HG03558 (cell line): ENCODE measurements around the gene PKP2.
"Not testable (repeated sequence)": the region's sequence is repeated elsewhere in the genome, so short reads cannot be mapped to it uniquely, and the experiment has no call there.

Source experiments
- ATAC-seq: cut with Tn5 transposase; IDR thresholded peaks from one replicate; pipeline ENCODE4 v1.9.1; 2021; ENCODE audit warnings: moderate number of reproducible peaks; ENCODE audit not compliant: unreplicated experiment; ENCODE audit errors: extremely low read depth

PKP2 gene

GRCh38 chr12:32872416-32872815 lies 24.2 kb downstream of the PKP2 start:
- ATAC-seq: not testable (repeated sequence)

GRCh38 chr12:32870716-32871115 lies 25.9 kb downstream of the PKP2 start:
- no peak for ATAC-seq

DNA sequence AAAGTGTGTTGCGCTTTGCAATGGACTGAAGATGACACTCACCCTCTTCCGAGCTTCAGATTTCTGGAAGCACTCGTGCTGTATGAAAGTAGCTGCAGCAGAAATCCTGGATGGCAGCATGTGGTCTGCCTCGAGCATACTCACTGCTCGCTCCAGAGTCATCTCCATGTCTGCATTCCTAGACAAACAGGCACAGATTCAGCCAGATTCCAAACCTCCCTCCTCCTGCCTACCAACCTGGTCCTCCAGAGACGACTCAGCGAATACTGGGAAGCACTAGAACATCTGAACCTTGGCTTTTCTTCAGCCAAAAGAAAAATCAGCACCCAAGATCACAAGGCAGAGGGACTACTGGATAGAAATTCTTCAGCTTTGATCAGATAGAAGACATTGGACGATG lies 27.7 kb downstream of the PKP2 start:
- no peak for ATAC-seq

GRCh38 chr12:32864731-32865130 lies 31.8 kb downstream of the PKP2 start:
- no peak for ATAC-seq

DNA sequence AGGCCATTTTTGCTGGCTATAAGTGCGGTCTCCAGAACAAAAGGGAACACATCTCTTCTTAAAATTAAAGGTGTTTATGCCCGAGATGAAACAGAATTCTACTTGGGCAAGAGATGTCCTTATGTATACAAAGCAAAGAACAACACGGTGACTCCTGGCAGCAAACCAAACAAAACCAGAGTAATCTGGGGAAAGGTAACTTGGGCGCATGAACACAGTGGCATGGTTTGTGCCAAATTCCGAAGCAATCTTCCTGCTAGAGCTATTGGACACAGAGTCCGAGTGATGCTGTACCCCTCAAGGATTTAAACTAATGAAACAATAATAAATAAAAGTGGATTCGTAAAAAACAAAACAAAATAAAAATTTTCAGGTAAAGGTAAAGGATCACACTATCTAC lies 33.4 kb downstream of the PKP2 start:
- no peak for ATAC-seq

- not testable (repeated sequence) for ATAC-seq
Observed at GRCh38 chr12:32861658-32862057, 34.9 kb downstream of the PKP2 start.

GRCh38 chr12:32860192-32860591 lies 36.4 kb downstream of the PKP2 start:
- no peak for ATAC-seq

GRCh38 chr12:32859389-32859788 lies 37.2 kb downstream of the PKP2 start:
- ATAC-seq: no peak

GRCh38 chr12:32854716-32855115 lies 41.9 kb downstream of the PKP2 start:
- no peak for ATAC-seq

- no peak for ATAC-seq
Observed at GRCh38 chr12:32854097-32854496, 42.5 kb downstream of the PKP2 start.

- no peak for ATAC-seq
Observed at GRCh38 chr12:32847287-32847686, 49.3 kb downstream of the PKP2 start.

DNA sequence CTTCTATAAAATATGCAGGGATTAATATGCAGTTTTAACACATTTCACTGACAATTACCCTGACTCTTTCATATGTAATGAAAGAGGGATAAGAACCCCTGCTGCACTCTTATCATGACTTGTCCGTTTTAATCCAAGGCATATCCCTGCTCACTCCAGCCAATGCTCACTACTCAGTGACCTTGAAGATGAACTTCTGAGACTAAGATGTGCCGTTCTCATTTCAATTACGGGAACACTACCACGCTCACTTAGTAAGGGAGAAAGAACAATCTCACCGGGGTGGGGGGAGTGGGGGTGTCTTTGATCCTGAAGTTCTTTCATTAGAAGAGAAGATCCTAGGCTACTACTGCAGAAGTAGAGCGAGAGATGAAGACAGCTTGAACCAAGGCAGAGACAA lies 50.5 kb downstream of the PKP2 start:
- no peak for ATAC-seq

- ATAC-seq: no peak
Observed at GRCh38 chr12:32843528-32844095, 53.0 kb downstream of the PKP2 start.

DNA sequence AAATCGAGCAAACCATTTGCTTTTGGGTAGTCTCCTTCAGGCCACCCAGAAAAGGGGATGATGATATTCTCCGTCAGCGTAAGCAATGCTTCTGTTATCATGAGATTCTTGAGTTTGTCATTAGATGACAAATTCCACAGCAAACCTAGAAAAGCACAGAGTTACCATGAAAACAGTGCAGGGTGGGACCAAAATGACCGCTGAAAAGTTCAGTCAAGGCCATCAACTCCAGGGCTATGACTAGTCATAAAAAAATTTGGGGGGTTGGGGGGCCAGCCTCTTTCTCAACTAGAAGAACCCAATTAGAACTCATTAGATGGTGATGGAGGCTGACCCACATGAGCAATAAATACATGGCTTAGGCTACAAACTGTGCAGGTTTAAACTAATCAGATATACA lies 55.5 kb downstream of the PKP2 start:
- ATAC-seq: no peak

GRCh38 chr12:32839828-32840227 lies 56.7 kb downstream of the PKP2 start:
- no peak for ATAC-seq

DNA sequence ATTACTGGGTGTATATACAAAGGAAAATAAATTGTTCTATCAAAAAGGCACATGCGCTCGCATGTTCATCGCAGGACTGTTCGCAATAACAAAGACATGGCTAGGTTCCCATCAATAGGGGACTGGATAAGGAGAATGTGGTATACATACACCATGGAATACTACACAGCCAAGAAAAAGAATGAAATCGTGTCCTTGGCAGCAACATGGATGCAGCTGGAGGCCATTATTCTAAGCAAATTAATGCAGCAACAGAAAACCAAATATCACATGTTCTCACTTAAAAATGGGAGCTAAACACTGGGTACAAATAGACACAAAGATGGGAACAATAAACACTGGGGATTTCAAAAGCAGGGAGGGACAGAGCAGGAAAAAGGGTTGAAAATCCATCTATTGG lies 58.6 kb downstream of the PKP2 start:
- ATAC-seq: no peak

GRCh38 chr12:32836710-32837109 lies 59.9 kb downstream of the PKP2 start:
- ATAC-seq: no peak

GRCh38 chr12:32834122-32834521 lies 62.5 kb downstream of the PKP2 start:
- no peak for ATAC-seq

DNA sequence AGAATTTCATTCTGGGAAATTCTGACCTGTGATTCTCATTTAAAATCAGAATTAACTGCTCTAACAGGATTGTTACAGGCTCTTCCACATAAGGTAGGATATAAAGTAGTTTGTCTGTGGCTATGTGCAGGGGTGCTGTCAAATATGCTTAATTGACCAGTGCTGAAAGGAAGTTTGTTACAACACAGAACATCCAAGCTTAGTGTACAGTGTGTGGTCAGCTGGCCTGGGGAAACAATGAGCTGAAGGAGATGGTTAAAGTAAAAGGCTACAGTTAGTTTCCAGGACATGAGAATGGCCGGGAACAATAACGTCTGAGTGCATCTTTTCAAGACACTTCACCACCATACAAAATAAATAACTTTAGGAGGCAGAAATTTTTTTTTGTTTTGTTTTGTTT lies 68.0 kb downstream of the PKP2 start:
- ATAC-seq: no peak

DNA sequence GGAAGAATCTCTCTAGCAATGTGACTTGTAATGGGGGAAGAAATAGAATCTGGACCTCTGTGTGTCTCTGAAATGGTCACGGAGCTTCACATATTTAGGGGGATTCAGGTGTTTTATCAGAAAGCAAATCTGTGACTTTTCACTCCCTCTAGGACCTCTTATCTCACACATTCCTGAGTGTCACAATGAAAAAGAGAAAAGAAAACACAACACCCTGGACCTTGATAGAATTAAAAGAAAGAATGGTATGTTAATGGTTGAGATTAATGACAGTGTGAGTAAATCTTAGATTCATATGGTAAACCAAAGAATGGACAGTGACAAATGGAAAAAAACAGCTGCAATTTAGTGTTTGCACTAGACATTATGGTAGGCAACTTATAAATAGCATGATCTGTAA lies 68.5 kb downstream of the PKP2 start:
- ATAC-seq: no peak

DNA sequence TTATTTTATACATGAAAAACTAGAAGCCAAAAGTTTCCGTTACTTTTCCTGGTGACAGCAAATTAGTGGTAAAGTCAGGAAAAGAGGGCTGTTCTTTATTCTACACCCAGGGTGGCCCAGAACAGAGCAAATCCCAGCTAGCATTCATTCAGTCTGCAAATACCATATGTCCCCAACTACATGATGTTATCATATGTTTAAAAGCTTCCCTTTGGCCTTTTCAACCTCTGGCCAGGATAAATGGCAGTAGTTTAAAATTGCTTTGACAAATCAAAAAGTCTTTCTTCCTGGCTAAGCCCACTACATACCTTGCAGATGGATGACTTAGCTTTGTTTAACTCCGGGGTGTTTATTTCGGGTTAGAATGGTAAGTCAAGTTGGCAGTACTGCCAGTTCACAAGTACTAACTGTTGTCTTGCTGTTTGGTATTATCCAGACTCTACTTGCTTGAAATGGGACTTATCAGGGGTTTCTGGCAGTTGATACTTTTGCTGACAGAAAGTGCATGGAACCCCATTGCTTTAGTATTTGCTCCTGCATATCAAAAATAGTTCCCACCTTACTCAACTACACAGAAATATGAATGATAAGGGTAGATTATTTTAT lies 69.7 kb downstream of the PKP2 start:
- no peak for ATAC-seq

GRCh38 chr12:32824596-32824995 lies 72.0 kb downstream of the PKP2 start:
- ATAC-seq: no peak
